GM23338 (cell line): ENCODE data around the gene MFF. TPM values are rescaled to one million over a fixed set of nuclear protein-coding genes. Genes with fewer than 3 reads are reported as not detected.

ENCODE experiments used
- CREB1 ChIP-seq: fragments of 250-450 bp; sonication (Bioruptor Pico); IDR thresholded peaks from 2 replicates; pipeline ENCODE4 v1.5.0; 2020; ENCODE audit warnings: low read depth, mild to moderate bottlenecking, moderate library complexity
- EZH2 ChIP-seq: fragments of 200-600 bp; sonication (generic); IDR thresholded peaks from one replicate; pipeline ENCODE4 v1.8.0; 2017; ENCODE audit warnings: antibody characterized with exemption, mild to moderate bottlenecking, low read depth; ENCODE audit not compliant: unreplicated experiment
- EZH2phosphoT487 ChIP-seq: fragments of 200-600 bp; sonication (generic); IDR thresholded peaks from one replicate; pipeline ENCODE4 v1.8.1; 2018; ENCODE audit warnings: antibody characterized with exemption; ENCODE audit not compliant: unreplicated experiment
- JUNB ChIP-seq: IDR thresholded peaks from one replicate; pipeline ENCODE4 v1.6.1; 2016; ENCODE audit warnings: antibody characterized with exemption; ENCODE audit not compliant: unreplicated experiment
- POLR2AphosphoS5 ChIP-seq: IDR thresholded peaks from 2 replicates; pipeline ENCODE4 v1.6.1; 2016; ENCODE audit warnings: antibody characterized with exemption, low read depth
- ZNF114 ChIP-seq: fragments of 250-450 bp; sonication (Bioruptor Pico); IDR thresholded peaks from 2 replicates; pipeline ENCODE4 v1.5.0; 2020; ENCODE audit warnings: mild to moderate bottlenecking, moderate library complexity
- polyA plus RNA-seq: library from polyadenylated mRNA; unstranded; fragments of >200 nt; fragmentation: Nextera tagmentation; extraction: Ambion mirVana; gene quantifications from 2 replicates; pipeline ENCODE4 v1.2.1, GENCODE V29; 2016
- total RNA-seq: library from RNA; depleted of rRNA; stranded (reverse); fragments of >200 nt; shearing (Covaris generic); gene quantifications from 2 replicates; pipeline ENCODE4 v1.2.3, GENCODE V29; 2014
- TF ChIP-seq, protein P1 (sequence below): fragments of 250-450 bp; sonication (Bioruptor Pico); IDR thresholded peaks from 2 replicates; pipeline ENCODE4 v1.5.0; 2020; ENCODE audit warnings: mild to moderate bottlenecking, moderate library complexity
- TF ChIP-seq, protein P2 (sequence below): IDR thresholded peaks from one replicate; pipeline ENCODE4 v1.6.1; 2018; ENCODE audit warnings: antibody characterized with exemption; ENCODE audit not compliant: unreplicated experiment

Gene MFF
- total and polyA plus RNA-seq, 2 experiments from 2014 or later, result 112 to 161 TPM

DNA sequence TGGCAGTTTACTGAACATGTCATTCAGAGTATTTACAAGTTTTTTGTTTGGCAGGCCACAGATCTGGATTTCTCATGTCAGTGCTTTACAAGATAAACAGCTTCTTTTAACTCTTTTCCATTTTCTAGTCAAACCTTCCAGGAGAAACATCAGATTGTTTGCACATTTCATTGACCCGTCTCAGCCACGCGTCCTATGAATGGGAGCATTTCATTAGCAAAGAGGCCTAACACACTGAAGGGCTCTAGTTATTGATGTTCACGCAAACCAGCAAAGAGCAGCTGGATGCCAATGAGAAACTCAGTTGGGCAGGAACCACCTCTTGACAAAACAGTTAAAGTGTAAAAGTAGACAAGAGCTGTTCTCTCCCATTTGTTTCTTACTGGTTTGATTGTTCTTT, 29.2 kb upstream of the MFF start (continued):
- TF ChIP-seq, protein P1, sequence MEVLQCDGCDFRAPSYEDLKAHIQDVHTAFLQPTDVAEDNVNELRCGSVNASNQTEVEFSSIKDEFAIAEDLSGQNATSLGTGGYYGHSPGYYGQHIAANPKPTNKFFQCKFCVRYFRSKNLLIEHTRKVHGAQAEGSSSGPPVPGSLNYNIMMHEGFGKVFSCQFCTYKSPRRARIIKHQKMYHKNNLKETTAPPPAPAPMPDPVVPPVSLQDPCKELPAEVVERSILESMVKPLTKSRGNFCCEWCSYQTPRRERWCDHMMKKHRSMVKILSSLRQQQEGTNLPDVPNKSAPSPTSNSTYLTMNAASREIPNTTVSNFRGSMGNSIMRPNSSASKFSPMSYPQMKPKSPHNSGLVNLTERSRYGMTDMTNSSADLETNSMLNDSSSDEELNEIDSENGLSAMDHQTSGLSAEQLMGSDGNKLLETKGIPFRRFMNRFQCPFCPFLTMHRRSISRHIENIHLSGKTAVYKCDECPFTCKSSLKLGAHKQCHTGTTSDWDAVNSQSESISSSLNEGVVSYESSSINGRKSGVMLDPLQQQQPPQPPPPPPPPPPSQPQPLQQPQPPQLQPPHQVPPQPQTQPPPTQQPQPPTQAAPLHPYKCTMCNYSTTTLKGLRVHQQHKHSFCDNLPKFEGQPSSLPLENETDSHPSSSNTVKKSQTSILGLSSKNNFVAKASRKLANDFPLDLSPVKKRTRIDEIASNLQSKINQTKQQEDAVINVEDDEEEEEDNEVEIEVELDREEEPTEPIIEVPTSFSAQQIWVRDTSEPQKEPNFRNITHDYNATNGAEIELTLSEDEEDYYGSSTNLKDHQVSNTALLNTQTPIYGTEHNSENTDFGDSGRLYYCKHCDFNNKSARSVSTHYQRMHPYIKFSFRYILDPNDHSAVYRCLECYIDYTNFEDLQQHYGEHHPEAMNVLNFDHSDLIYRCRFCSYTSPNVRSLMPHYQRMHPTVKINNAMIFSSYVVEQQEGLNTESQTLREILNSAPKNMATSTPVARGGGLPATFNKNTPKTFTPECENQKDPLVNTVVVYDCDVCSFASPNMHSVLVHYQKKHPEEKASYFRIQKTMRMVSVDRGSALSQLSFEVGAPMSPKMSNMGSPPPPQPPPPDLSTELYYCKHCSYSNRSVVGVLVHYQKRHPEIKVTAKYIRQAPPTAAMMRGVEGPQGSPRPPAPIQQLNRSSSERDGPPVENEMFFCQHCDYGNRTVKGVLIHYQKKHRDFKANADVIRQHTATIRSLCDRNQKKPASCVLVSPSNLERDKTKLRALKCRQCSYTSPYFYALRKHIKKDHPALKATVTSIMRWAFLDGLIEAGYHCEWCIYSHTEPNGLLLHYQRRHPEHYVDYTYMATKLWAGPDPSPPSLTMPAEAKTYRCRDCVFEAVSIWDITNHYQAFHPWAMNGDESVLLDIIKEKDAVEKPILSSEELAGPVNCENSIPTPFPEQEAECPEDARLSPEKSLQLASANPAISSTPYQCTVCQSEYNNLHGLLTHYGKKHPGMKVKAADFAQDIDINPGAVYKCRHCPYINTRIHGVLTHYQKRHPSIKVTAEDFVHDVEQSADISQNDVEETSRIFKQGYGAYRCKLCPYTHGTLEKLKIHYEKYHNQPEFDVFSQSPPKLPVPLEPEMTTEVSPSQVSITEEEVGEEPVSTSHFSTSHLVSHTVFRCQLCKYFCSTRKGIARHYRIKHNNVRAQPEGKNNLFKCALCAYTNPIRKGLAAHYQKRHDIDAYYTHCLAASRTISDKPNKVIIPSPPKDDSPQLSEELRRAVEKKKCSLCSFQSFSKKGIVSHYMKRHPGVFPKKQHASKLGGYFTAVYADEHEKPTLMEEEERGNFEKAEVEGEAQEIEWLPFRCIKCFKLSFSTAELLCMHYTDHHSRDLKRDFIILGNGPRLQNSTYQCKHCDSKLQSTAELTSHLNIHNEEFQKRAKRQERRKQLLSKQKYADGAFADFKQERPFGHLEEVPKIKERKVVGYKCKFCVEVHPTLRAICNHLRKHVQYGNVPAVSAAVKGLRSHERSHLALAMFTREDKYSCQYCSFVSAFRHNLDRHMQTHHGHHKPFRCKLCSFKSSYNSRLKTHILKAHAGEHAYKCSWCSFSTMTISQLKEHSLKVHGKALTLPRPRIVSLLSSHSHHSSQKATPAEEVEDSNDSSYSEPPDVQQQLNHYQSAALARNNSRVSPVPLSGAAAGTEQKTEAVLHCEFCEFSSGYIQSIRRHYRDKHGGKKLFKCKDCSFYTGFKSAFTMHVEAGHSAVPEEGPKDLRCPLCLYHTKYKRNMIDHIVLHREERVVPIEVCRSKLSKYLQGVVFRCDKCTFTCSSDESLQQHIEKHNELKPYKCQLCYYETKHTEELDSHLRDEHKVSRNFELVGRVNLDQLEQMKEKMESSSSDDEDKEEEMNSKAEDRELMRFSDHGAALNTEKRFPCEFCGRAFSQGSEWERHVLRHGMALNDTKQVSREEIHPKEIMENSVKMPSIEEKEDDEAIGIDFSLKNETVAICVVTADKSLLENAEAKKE, result no peak
- no peak for TF ChIP-seq EZH2phosphoT487
- TF ChIP-seq EZH2, result no peak
- TF ChIP-seq CREB1 (CRISPR knock-in tag), result no peak
- TF ChIP-seq ZNF114 (CRISPR knock-in tag), result no peak
- TF ChIP-seq, protein P2, sequence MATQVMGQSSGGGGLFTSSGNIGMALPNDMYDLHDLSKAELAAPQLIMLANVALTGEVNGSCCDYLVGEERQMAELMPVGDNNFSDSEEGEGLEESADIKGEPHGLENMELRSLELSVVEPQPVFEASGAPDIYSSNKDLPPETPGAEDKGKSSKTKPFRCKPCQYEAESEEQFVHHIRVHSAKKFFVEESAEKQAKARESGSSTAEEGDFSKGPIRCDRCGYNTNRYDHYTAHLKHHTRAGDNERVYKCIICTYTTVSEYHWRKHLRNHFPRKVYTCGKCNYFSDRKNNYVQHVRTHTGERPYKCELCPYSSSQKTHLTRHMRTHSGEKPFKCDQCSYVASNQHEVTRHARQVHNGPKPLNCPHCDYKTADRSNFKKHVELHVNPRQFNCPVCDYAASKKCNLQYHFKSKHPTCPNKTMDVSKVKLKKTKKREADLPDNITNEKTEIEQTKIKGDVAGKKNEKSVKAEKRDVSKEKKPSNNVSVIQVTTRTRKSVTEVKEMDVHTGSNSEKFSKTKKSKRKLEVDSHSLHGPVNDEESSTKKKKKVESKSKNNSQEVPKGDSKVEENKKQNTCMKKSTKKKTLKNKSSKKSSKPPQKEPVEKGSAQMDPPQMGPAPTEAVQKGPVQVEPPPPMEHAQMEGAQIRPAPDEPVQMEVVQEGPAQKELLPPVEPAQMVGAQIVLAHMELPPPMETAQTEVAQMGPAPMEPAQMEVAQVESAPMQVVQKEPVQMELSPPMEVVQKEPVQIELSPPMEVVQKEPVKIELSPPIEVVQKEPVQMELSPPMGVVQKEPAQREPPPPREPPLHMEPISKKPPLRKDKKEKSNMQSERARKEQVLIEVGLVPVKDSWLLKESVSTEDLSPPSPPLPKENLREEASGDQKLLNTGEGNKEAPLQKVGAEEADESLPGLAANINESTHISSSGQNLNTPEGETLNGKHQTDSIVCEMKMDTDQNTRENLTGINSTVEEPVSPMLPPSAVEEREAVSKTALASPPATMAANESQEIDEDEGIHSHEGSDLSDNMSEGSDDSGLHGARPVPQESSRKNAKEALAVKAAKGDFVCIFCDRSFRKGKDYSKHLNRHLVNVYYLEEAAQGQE, result no peak
- TF ChIP-seq POLR2AphosphoS5, result no peak
- TF ChIP-seq JUNB, result no peak
